Measurements from ENCODE around the gene NOXA1.

NOXA1 gene

DNA sequence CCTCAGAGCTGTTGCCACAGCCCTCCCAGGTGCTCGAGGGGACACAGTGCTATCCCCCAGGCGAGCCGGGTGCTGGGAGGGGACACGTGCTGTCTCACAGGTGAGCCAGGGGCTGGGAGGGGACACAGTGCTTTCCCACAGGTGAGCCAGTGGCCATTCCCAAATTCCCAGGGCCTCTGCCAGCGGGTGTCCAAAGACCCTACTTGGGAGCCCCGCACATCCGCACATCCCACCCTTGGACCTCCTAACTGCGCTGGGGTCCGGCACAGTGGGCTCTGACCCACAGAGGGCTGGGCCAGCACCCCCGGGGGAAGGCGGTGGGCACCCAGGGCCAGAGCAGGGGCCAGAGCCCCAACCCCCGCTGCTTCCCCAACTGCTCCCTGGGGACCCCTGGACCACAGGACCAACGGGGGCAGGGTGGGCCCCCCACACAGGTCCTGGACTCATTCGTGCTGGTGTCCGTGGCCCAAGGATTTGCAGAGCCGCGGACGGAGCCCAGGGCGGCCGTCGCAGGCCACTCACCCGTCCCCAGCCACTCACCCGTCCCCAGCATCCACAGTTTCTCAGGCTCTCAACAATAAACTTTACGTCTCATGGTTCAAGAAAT, 18.1 kb upstream of the NOXA1 start:
- peaks cover 25% of the 10 kb centered on the region for H3K4me1 Mint-ChIP-seq
- TF ChIP-seq, protein P1, sequence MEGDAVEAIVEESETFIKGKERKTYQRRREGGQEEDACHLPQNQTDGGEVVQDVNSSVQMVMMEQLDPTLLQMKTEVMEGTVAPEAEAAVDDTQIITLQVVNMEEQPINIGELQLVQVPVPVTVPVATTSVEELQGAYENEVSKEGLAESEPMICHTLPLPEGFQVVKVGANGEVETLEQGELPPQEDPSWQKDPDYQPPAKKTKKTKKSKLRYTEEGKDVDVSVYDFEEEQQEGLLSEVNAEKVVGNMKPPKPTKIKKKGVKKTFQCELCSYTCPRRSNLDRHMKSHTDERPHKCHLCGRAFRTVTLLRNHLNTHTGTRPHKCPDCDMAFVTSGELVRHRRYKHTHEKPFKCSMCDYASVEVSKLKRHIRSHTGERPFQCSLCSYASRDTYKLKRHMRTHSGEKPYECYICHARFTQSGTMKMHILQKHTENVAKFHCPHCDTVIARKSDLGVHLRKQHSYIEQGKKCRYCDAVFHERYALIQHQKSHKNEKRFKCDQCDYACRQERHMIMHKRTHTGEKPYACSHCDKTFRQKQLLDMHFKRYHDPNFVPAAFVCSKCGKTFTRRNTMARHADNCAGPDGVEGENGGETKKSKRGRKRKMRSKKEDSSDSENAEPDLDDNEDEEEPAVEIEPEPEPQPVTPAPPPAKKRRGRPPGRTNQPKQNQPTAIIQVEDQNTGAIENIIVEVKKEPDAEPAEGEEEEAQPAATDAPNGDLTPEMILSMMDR (IDR thresholded peaks at IDR 0.05) = no peak
- H3K9me3 Mint-ChIP-seq = peaks cover 22% of the 10 kb centered on the region
- H3K27ac Mint-ChIP-seq = no peak overlapping the region
- peaks cover 8% of the 10 kb centered on the region for H3K27me3 Mint-ChIP-seq (ENCODE audit: low read depth, poor library complexity)
- H3K4me3 Mint-ChIP-seq = no peak overlapping the region
- H3K36me3 Mint-ChIP-seq (ENCODE audit: low read depth) = peaks cover 20% of the 10 kb centered on the region
- DNase-seq = no peak

DNA sequence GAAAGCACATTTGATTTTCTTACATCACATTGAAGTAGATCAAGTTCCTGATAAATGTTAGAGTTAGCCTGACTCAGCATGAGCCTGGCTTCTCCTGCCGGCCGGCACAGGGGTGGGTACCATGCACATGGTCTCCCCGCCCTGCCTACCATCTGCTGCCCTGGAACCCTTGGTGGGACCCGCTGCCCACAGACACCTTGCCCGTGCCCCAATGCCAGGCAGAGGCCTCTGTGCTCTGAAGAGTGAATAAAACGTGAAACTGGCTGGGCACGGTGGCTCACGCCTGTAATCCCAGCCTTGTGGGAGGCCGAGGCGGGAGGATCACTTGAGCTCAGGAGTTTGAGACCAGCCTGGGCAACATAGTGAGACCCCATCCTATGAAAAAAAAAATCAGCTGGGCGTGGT, 17.5 kb upstream of the NOXA1 start:
- peaks cover 16% of the 10 kb centered on the region for H3K9me3 Mint-ChIP-seq
- no peak overlapping the region for H3K27ac Mint-ChIP-seq
- peaks cover 8% of the 10 kb centered on the region for H3K27me3 Mint-ChIP-seq (ENCODE audit: low read depth, poor library complexity)
- H3K4me3 Mint-ChIP-seq = peak overlapping the region; percentile 60
- TF ChIP-seq, protein P1 (IDR thresholded peaks at IDR 0.05) = no peak
- H3K4me1 Mint-ChIP-seq = peaks cover 21% of the 10 kb centered on the region
- H3K36me3 Mint-ChIP-seq (ENCODE audit: low read depth) = peaks cover 16% of the 10 kb centered on the region
- no peak for DNase-seq

DNA sequence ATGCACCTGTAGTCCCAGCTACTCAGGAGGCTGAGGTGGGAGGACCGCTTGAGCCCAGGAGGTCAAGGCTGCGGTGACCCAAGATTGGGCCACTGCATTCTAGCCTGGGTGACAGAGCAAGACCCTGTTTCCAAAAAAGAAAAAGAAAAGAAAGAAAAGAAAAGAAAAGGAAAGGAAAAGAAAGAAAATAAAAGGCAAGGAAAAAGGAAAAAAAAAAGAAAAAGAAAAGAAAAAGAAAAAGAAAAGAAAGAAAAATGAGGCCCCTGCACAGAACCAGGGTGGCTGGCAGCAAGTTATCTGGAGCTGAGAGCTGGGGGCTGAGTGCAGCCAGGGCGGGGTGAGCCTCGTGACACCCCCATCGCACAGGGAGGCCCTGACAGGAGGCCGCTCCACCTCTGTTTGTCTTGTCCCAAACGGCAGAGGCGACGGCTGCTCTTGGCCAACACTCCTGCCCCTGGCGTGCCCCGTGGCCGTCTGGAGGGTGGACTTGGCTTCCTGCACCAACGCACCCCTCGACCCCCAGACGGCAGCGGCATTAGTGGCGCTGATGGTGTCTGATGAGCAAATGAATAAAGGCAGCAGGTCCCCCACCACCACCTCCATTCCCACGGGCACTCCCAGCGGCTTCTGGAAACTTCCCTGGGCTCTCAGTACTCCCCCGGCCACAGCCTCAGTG, 17.0 kb upstream of the NOXA1 start:
- no peak for DNase-seq
- peak overlapping the region; percentile 60 for H3K4me3 Mint-ChIP-seq
- H3K36me3 Mint-ChIP-seq (ENCODE audit: low read depth) = peaks cover 16% of the 10 kb centered on the region
- H3K27me3 Mint-ChIP-seq (ENCODE audit: low read depth, poor library complexity) = peaks cover 8% of the 10 kb centered on the region
- TF ChIP-seq, protein P1 (IDR thresholded peaks at IDR 0.05) = no peak
- peaks cover 16% of the 10 kb centered on the region for H3K9me3 Mint-ChIP-seq
- H3K4me1 Mint-ChIP-seq = peaks cover 21% of the 10 kb centered on the region
- no peak overlapping the region for H3K27ac Mint-ChIP-seq

DNA sequence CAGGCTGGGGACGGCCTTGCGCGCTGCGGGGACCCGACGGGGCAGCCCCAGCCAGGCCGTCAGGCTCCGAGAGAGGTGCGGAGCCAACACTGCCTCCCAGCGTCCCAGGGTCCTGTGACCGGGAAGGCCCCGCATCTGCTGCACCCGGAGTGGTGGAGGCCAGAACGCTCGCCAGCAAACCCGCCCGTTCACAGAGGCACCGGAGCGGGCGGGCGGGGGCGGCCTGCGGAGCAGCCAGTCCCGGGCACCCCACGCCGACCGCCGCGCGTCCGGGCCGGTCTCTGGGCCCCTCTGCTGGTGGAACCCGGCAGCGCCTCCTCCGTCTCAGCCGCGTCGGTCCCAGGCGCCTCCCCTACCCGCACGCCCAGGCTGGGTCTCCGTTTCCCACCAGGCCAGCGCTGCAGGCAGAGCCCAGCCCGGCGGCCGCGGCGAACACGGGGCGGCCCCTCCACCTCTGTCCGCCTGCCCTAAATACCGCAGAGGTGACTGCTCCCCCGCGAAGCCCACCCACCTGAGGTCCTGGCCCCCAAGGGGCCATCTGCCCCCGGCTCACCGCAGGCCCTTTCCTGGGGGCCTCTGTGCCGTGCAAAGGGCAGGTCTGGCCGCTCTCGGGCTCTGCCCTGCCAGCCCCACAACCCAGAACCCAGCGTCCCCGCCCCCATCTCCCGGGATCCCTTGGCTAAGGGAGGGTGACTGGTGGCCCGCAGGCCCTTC, 16.2 kb upstream of the NOXA1 start:
- H3K27ac Mint-ChIP-seq = no peak overlapping the region
- peaks cover 7% of the 10 kb centered on the region for H3K9me3 Mint-ChIP-seq
- DNase-seq = peak; percentile 89
- H3K4me3 Mint-ChIP-seq = no peak overlapping the region
- peaks cover 21% of the 10 kb centered on the region for H3K4me1 Mint-ChIP-seq
- TF ChIP-seq, protein P1 (IDR thresholded peaks at IDR 0.05) = peak; percentile 66
- H3K27me3 Mint-ChIP-seq (ENCODE audit: low read depth, poor library complexity) = peaks cover 8% of the 10 kb centered on the region
- peaks cover 8% of the 10 kb centered on the region for H3K36me3 Mint-ChIP-seq (ENCODE audit: low read depth)

DNA sequence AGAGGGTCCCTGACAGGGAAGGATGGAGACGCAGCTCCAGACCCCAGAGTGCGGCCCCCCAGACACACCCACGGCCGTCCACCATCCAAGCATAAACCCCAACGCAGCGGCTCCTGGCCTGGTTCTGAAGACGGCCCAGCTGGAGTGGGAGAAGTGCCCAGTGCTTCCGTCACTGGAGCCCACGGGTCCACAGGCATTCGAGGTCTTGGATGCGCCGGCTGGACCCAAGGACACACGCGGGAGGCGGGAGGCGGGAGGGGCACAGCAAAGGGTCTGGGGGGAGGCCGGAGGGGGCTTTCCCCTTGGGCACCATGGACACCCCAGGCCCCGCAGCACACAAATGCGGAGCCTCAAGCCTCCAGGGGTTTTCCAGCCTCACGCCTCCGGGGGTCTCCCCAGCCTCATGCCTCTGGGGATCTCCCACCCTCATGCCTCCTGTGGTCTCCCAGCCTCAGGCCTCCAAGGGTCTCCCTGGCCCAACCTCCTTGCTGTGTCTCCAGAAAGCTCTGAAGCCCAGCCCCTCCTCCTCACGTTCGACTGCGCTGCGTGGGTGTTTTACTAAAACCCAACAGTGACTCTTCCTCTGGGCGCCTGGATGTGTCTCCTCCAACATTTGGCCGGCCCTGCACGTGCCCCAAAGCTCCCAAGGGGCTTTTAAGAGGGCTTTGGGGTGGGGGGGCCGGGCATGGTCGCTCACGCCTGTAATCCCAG, 15.4 kb upstream of the NOXA1 start:
- TF ChIP-seq, protein P1 (IDR thresholded peaks at IDR 0.05) = no peak
- Mint-ChIP-seq H3K36me3 (ENCODE audit: low read depth) (peaks cover under 1% of the 10 kb centered on the region), H3K27ac (peak overlapping the region; percentile 25), H3K4me1 (peaks cover 15% of the 10 kb centered on the region), H3K9me3 (peaks cover under 1% of the 10 kb centered on the region), H3K27me3 (ENCODE audit: low read depth, poor library complexity) (peaks cover 8% of the 10 kb centered on the region), H3K4me3 (peak overlapping the region; percentile 60)
- no peak for DNase-seq

Data from nephron progenitor cell (in vitro differentiated cells).